Upper lobe of left lung (tissue), 6 donors: Measurements from ENCODE around the gene GET4. TPM values are rescaled to one million over a fixed set of nuclear protein-coding genes. Genes with fewer than 3 reads are reported as not detected.
A peak's percentile ranks its signal among the peaks of the same experiment; 100 is the strongest.

Source experiments
- ATAC-seq, 2 donors: fragments of 200-7000 bp; cut with Tn5 transposase; one replicate each; pipeline ENCODE4 v1.9.1; 2022; ENCODE audit warnings: mild to moderate bottlenecking in 2 of 2, moderate library complexity in 2 of 2; ENCODE audit not compliant: low FRiP score in 2 of 2
- DNase-seq, 2 donors: peaks; one replicate each; pipeline ENCODE4 v3.0.0-alpha.2; 2019 to 2020
- H3K27ac ChIP-seq, 4 donors: fragments of 200-600 bp; sonication (generic); one replicate each; pipeline ENCODE4 v1.5.1; 2016 to 2019
- H3K27me3 ChIP-seq, 4 donors: fragments of 200-600 bp; sonication (generic); one replicate each; pipeline ENCODE4 v1.5.1; 2017 to 2019
- H3K36me3 ChIP-seq, 4 donors: fragments of 200-600 bp; sonication (generic); one replicate each; pipeline ENCODE4 v1.5.1; 2016 to 2019
- H3K4me1 ChIP-seq, 4 donors: fragments of 200-600 bp; sonication (generic); one replicate each; pipeline ENCODE4 v1.5.1; 2018 to 2019
- H3K4me3 ChIP-seq, 4 donors: fragments of 200-600 bp; sonication (generic); one replicate each; pipeline ENCODE4 v1.5.1; 2017 to 2019; ENCODE audit warnings: mild to moderate bottlenecking in 2 of 4, moderate library complexity in 1 of 4
- H3K9me3 ChIP-seq, 4 donors: fragments of 200-600 bp; sonication (generic); one replicate each; pipeline ENCODE4 v1.5.1; 2018 to 2019
- CTCF ChIP-seq, 6 experiments: fragments of 450-650 bp in 4 of 6; fragments of 200-600 bp in 2 of 6; sonication (generic) in 2 of 6; IDR thresholded peaks; one replicate each; pipeline ENCODE4 v1.5.1; 2016 to 2019; ENCODE audit warnings: antibody characterized with exemption in 6 of 6
- EP300 ChIP-seq, 4 donors: sonication (generic); formaldehyde crosslinking; IDR thresholded peaks; one replicate each; pipeline ENCODE4 v1.5.1; 2017; ENCODE audit warnings: antibody characterized with exemption in 4 of 4, control low read depth in 2 of 4
- POLR2A ChIP-seq, 4 donors: fragments of 450-650 bp; IDR thresholded peaks; one replicate each; pipeline ENCODE4 v1.5.1; 2016 to 2017; ENCODE audit warnings: antibody characterized with exemption in 4 of 4, mild to moderate bottlenecking in 2 of 4
- POLR2AphosphoS5 ChIP-seq, 2 donors: sonication (generic); formaldehyde crosslinking; IDR thresholded peaks; one replicate each; pipeline ENCODE4 v1.5.1; 2017; ENCODE audit warnings: antibody characterized with exemption in 2 of 2
- WGBS, 2 donors: methylation state at CpG; one replicate each; pipeline ENCODE4 v1.1.5; 2017 to 2018; 5-methylcytosine and 5-hydroxymethylcytosine counted together
- total RNA-seq, 6 donors: library from RNA; depleted of rRNA in 4 of 6; stranded (reverse); fragments of >200 nt in 4 of 6; gene quantifications; one replicate each; pipeline versions ENCODE4 v1.1.0 to v1.2.1, GENCODE V29; 2016 to 2021
- donor health status: DM: no; HTN: no; CAD: no; lungs with moderate emphysema.
- donor health status: DM: no; HTN: yes; CAD: no; lungs with severe emphysema.

The GET4 gene
- total RNA-seq, 6 donors from 2014 or later, result 26.0 to 82.6 (median 40.8) TPM

- H3K9me3 ChIP-seq, result no peaks in the 10 kb centered on the region
- H3K4me3 ChIP-seq, result no peak overlapping the region
- peaks cover 30 to 47% (median 41%) of the 10 kb centered on the region in 4 donors for H3K4me1 ChIP-seq
- peaks cover 6 to 21% (median 9%) of the 10 kb centered on the region in 4 donors for H3K36me3 ChIP-seq
- ATAC-seq (no peak), DNase-seq (no peak)
- TF ChIP-seq CTCF (IDR thresholded peaks at IDR 0.05), result no peak
- TF ChIP-seq POLR2AphosphoS5 (IDR thresholded peaks at IDR 0.05), result no peak
- TF ChIP-seq POLR2A (IDR thresholded peaks at IDR 0.05), result no peak
- TF ChIP-seq EP300 (IDR thresholded peaks at IDR 0.05), result no peak
- WGBS, 2 donors, result 93 to 95% methylated on average over 12 of the region's 12 CpGs
- peak overlapping the region in 3 of 4 donors; percentile 23 to 89 (median 59) for H3K27ac ChIP-seq
- no peaks in the 10 kb centered on the region for H3K27me3 ChIP-seq
These were observed 42.1 kb upstream of the GET4 start for GRCh38 chr7:834277-834676.

GRCh38 chr7:835021-835420 is 41.3 kb upstream of the GET4 start:
- Histone ChIP-seq H3K27ac (peak overlapping the region in 1 of 4 donors; percentile 65), H3K4me3 (no peak overlapping the region), H3K4me1 (peaks cover 28 to 44% (median 37%) of the 10 kb centered on the region in 4 donors), H3K9me3 (no peaks in the 10 kb centered on the region), H3K36me3 (peaks cover 9 to 25% (median 15%) of the 10 kb centered on the region in 4 donors), H3K27me3 (no peaks in the 10 kb centered on the region)
- TF ChIP-seq POLR2A (IDR thresholded peaks at IDR 0.05) (no peak), POLR2AphosphoS5 (IDR thresholded peaks at IDR 0.05) (no peak), CTCF (IDR thresholded peaks at IDR 0.05) (no peak), EP300 (IDR thresholded peaks at IDR 0.05) (no peak)
- WGBS, 2 donors, result 94 to 98% methylated on average over 12 of the region's 12 CpGs
- ATAC-seq, result no peak
- DNase-seq, result no peak

- peak overlapping the region in 3 of 4 donors; percentile 2 to 65 (median 59) for H3K27ac ChIP-seq
- no peak overlapping the region for H3K4me3 ChIP-seq
- peak in 1 of 2 donors; percentile 52 for DNase-seq
- H3K36me3 ChIP-seq, result peaks cover 12 to 29% (median 18%) of the 10 kb centered on the region in 4 donors
- ATAC-seq, result no peak
- WGBS, 2 donors, result 79 to 80% methylated on average over 25 to 27 of the region's 27 CpGs
- H3K27me3 ChIP-seq, result no peaks in the 10 kb centered on the region
- H3K4me1 ChIP-seq, result peaks cover 21 to 36% (median 30%) of the 10 kb centered on the region in 4 donors
- H3K9me3 ChIP-seq, result no peaks in the 10 kb centered on the region
- no peak for TF ChIP-seq CTCF (IDR thresholded peaks at IDR 0.05)
- no peak for TF ChIP-seq EP300 (IDR thresholded peaks at IDR 0.05)
- TF ChIP-seq POLR2A (IDR thresholded peaks at IDR 0.05), result no peak
- no peak for TF ChIP-seq POLR2AphosphoS5 (IDR thresholded peaks at IDR 0.05)
These were observed 40.6 kb upstream of the GET4 start for GRCh38 chr7:835485-836401.

GRCh38 chr7:836429-836828 is 39.9 kb upstream of the GET4 start:
- no peaks in the 10 kb centered on the region for H3K9me3 ChIP-seq
- peaks cover 12 to 29% (median 18%) of the 10 kb centered on the region in 4 donors for H3K36me3 ChIP-seq
- no peak for DNase-seq
- TF ChIP-seq CTCF (IDR thresholded peaks at IDR 0.05), result peak in 2 of 6 experiments; percentile 6 to 25
- TF ChIP-seq POLR2A (IDR thresholded peaks at IDR 0.05), result no peak
- 65 to 79% methylated on average over 5 of the region's 5 CpGs for WGBS, 2 donors
- ATAC-seq, result no peak
- peaks cover 14 to 30% (median 23%) of the 10 kb centered on the region in 4 donors for H3K4me1 ChIP-seq
- H3K27me3 ChIP-seq, result no peaks in the 10 kb centered on the region
- H3K27ac ChIP-seq, result peak overlapping the region in 3 of 4 donors; percentile 2 to 59 (median 49)
- no peak overlapping the region for H3K4me3 ChIP-seq
